Measurements from ENCODE around the gene AK9. TPM values are rescaled to one million over a fixed set of nuclear protein-coding genes. Genes with fewer than 3 reads are reported as not detected.
A peak's percentile ranks its signal among the peaks of the same experiment; 100 is the strongest.

AK9 gene
- total and polyA plus RNA-seq, 10 of the 15 experiments (the other 5 are each of a cell fraction or from before 2014, with no cell fraction given): 2.1 to 7.4 (median 4.2) TPM

DNA sequence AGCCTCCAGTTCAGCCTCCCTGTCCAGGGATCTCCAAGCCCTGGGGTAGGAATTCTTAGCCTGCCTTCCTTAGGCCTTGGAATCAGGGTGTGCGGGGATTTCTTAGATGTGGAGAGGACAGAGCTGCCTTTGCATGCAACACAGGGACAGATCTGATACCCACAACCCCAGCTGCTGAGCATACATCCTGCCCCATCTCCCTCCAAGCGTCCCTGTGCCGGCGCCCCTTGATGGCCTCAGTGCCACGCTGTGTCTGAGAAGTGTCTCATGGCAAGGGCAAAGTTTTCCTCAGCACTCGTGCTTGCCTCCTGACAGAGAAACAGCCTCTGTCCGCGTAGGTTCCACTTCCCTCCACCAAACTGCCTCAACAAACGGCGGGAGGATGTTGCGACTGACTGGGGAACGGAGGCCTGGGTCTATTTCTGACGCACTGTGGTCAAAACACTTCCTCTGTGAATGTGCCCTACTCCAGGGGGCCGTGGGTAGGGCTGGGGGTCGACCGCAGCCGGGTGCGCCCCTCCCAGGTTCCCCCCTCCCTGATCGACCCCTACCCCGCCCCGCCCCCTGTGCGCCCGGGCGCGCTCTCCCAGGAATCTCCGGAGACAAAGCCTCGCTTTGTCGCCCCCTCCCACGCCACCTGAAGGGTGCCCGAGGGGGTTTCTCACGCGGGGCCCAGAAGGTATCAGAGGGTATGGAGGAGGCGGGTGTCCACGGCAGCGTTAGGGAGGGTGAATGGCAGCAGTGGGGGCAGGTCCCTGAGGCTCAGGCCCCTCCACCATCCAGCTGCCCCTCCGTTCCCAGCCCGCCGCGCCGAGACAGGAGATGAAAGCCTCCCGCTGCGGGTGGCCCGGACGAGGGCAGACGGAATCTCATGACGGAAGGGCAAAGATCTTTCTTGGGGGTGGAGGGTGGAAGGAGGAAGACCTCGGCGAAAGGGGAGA, 236.2 kb downstream of the AK9 start (continued):
- TF ChIP-seq ZNF207 (IDR thresholded peaks at IDR 0.05; ENCODE audit: borderline replicate concordance) (no peak), HDAC2 (IDR thresholded peaks at IDR 0.05) (no peak), E2F4 (IDR thresholded peaks at IDR 0.05; ENCODE audit: low read depth, low read length) (no peak), KLF5 (IDR thresholded peaks at IDR 0.05; ENCODE audit: partially characterized antibody) (no peak), YBX1 (IDR thresholded peaks at IDR 0.05) (no peak), SMAD5 (IDR thresholded peaks at IDR 0.05; ENCODE audit: low read depth) (no peak), IKZF1 (conservative IDR thresholded peaks at IDR 0.05) (peak; percentile 60), ZNF24 (IDR thresholded peaks at IDR 0.05) (no peak), CEBPB (IDR thresholded peaks at IDR 0.05; ENCODE audit: borderline replicate concordance in 1 of 2, low read depth in 2 of 2, low read length in 2 of 2) (no peak), PML (IDR thresholded peaks at IDR 0.05; ENCODE audit: low read length) (0 out of 2 replicates have a peak, but pooled peaks have one; percentile 55), RUNX3 (IDR thresholded peaks at IDR 0.05; ENCODE audit: low read length) (peak; percentile 93), ZNF217 (IDR thresholded peaks at IDR 0.05) (no peak), GATAD2B (conservative IDR thresholded peaks at IDR 0.05; ENCODE audit: low read depth) (peak; percentile 48), KDM1A (IDR thresholded peaks at IDR 0.05; ENCODE audit: borderline replicate concordance) (no peak), CHD2 (IDR thresholded peaks at IDR 0.05; ENCODE audit: borderline replicate concordance, low read depth, low read length) (no peak), TARDBP (IDR thresholded peaks at IDR 0.05; ENCODE audit: borderline replicate concordance) (no peak), CBX5 (IDR thresholded peaks at IDR 0.05; ENCODE audit: low read depth) (no peak), ZNF274 (IDR thresholded peaks at IDR 0.05; ENCODE audit: insufficient read depth, insufficient read length) (no peak), NRF1 (conservative IDR thresholded peaks at IDR 0.05; ENCODE audit: low read depth, low read length) (no peak)
- TF ChIP-seq, protein P1, sequence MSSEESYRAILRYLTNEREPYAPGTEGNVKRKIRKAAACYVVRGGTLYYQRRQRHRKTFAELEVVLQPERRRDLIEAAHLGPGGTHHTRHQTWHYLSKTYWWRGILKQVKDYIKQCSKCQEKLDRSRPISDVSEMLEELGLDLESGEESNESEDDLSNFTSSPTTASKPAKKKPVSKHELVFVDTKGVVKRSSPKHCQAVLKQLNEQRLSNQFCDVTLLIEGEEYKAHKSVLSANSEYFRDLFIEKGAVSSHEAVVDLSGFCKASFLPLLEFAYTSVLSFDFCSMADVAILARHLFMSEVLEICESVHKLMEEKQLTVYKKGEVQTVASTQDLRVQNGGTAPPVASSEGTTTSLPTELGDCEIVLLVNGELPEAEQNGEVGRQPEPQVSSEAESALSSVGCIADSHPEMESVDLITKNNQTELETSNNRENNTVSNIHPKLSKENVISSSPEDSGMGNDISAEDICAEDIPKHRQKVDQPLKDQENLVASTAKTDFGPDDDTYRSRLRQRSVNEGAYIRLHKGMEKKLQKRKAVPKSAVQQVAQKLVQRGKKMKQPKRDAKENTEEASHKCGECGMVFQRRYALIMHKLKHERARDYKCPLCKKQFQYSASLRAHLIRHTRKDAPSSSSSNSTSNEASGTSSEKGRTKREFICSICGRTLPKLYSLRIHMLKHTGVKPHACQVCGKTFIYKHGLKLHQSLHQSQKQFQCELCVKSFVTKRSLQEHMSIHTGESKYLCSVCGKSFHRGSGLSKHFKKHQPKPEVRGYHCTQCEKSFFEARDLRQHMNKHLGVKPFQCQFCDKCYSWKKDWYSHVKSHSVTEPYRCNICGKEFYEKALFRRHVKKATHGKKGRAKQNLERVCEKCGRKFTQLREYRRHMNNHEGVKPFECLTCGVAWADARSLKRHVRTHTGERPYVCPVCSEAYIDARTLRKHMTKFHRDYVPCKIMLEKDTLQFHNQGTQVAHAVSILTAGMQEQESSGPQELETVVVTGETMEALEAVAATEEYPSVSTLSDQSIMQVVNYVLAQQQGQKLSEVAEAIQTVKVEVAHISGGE (CRISPR knock-in tag; IDR thresholded peaks at IDR 0.05): no peak
- TF ChIP-seq, protein P2, sequence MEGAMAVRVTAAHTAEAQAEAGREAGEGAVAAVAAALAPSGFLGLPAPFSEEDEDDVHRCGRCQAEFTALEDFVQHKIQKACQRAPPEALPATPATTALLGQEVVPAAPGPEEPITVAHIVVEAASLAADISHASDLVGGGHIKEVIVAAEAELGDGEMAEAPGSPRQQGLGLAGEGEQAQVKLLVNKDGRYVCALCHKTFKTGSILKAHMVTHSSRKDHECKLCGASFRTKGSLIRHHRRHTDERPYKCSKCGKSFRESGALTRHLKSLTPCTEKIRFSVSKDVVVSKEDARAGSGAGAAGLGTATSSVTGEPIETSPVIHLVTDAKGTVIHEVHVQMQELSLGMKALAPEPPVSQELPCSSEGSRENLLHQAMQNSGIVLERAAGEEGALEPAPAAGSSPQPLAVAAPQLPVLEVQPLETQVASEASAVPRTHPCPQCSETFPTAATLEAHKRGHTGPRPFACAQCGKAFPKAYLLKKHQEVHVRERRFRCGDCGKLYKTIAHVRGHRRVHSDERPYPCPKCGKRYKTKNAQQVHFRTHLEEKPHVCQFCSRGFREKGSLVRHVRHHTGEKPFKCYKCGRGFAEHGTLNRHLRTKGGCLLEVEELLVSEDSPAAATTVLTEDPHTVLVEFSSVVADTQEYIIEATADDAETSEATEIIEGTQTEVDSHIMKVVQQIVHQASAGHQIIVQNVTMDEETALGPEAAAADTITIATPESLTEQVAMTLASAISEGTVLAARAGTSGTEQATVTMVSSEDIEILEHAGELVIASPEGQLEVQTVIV (IDR thresholded peaks at IDR 0.05; ENCODE audit: borderline replicate concordance, partially characterized antibody): no peak
- TF ChIP-seq, protein P3, sequence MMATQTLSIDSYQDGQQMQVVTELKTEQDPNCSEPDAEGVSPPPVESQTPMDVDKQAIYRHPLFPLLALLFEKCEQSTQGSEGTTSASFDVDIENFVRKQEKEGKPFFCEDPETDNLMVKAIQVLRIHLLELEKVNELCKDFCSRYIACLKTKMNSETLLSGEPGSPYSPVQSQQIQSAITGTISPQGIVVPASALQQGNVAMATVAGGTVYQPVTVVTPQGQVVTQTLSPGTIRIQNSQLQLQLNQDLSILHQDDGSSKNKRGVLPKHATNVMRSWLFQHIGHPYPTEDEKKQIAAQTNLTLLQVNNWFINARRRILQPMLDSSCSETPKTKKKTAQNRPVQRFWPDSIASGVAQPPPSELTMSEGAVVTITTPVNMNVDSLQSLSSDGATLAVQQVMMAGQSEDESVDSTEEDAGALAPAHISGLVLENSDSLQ (IDR thresholded peaks at IDR 0.05): no peak

All from GM12878 (cell line).